ENCODE data around the gene ZBTB2. TPM values are rescaled to one million over a fixed set of nuclear protein-coding genes. Genes with fewer than 3 reads are reported as not detected.

ZBTB2 gene
- total RNA-seq, 1 experiment from 2014 or later: 31.4 TPM

Other genes with a start within 250 kb of the ZBTB2 start
- gene AKAP12, start 151.6 kb downstream of the ZBTB2 start, total RNA-seq (2021): 48.5 and 52.3 TPM in 2 replicates
- gene RMND1, start 60.6 kb upstream of the ZBTB2 start, total RNA-seq (2021): 25.2 and 27.0 TPM in 2 replicates
- 0.07 and 0.26 TPM in 2 replicates for gene CCDC170, start 102.5 kb upstream of the ZBTB2 start, total RNA-seq (2021)